ENCODE results near the gene PLEK.

Gene PLEK

DNA sequence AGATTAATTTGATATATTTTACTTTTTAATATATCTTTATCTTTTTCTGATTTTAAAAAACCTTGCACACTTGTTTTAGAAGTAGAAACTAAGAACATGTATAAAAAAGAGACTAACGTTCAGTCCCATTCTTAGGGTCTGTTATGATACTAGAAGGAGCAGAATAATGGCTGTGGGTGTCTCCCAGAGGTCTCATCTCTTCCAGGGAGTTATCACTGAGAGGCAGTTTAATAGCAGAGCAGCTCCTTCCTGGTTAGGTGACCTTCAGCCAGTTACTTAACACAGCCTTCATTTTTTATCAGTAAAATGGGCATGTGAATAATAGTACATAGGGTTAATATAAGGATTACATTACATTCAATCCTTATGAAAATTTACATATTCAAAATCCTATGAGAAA lies 61.4 kb downstream of the PLEK start:
- no peak for TF ChIP-seq RARB (CRISPR knock-in tag; IDR thresholded peaks at IDR 0.05)
- TF ChIP-seq, protein P1, sequence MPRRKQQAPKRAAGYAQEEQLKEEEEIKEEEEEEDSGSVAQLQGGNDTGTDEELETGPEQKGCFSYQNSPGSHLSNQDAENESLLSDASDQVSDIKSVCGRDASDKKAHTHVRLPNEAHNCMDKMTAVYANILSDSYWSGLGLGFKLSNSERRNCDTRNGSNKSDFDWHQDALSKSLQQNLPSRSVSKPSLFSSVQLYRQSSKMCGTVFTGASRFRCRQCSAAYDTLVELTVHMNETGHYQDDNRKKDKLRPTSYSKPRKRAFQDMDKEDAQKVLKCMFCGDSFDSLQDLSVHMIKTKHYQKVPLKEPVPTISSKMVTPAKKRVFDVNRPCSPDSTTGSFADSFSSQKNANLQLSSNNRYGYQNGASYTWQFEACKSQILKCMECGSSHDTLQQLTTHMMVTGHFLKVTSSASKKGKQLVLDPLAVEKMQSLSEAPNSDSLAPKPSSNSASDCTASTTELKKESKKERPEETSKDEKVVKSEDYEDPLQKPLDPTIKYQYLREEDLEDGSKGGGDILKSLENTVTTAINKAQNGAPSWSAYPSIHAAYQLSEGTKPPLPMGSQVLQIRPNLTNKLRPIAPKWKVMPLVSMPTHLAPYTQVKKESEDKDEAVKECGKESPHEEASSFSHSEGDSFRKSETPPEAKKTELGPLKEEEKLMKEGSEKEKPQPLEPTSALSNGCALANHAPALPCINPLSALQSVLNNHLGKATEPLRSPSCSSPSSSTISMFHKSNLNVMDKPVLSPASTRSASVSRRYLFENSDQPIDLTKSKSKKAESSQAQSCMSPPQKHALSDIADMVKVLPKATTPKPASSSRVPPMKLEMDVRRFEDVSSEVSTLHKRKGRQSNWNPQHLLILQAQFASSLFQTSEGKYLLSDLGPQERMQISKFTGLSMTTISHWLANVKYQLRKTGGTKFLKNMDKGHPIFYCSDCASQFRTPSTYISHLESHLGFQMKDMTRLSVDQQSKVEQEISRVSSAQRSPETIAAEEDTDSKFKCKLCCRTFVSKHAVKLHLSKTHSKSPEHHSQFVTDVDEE (CRISPR knock-in tag; IDR thresholded peaks at IDR 0.05): no peak
- no peak for TF ChIP-seq ESRRG (CRISPR knock-in tag; IDR thresholded peaks at IDR 0.05)
- TF ChIP-seq PPARA (CRISPR knock-in tag; IDR thresholded peaks at IDR 0.05; ENCODE audit: borderline replicate concordance): no peak
- TF ChIP-seq SNAI2 (CRISPR knock-in tag; IDR thresholded peaks at IDR 0.05): no peak
- ATAC-seq: no peak

DNA sequence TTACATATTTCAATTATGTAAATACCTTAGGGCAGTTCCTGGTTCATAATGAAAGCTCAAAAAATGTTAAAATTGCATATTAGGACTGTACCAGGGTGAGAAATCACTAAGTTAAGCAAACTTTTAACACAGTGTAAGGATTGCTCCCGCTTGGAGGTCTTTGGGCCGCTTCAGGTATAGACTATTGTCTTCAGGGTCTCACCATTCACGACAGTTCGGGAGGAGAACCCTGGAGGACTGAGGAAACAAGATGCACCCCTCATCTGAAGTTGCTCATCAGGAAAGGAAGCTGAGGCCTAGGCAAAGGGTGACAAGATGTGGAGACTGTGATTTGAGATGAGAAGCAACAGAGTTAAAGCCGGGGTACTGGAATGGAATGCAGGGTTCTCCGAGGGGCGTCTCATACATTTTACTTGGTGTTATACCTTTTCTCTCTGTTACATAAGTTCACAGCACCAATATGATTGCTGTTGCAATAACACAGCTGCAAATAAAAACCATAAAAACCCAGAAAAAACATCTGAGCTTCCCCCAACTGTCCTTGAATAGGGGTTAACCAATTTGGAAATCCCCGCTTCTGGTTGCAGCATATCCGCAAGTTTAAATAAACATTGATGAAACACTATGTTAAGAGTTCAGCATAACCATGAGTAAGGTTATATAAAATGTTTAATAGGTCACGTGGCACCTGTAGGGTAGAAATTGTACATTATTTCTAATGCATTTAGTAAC lies 61.9 kb downstream of the PLEK start:
- ATAC-seq: no peak

DNA sequence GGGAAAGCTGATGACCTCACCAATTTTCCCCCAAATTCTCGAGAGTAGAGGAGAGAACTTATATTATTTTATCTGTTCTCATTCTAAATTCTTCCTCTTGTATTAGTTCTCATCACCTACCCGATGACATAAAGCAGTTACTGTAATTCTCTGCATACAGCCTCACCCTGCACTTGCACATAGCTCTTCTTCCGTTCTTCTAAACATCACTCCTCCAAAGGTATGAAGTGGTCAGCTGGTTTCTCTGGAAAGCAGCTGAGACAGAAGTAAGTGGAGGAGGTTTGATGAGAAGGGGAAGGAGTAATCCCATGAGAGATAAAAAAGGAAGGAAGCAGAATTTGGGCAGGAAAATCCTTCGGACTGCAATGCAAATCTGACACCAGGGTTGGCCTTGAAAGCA lies 63.0 kb downstream of the PLEK start:
- ATAC-seq: no peak

More for the DNA sequence above, 61.9 kb downstream of the PLEK start:
- TF ChIP-seq TOX (CRISPR knock-in tag; IDR thresholded peaks at IDR 0.05; ENCODE audit: borderline replicate concordance) (no peak), BACH2 (CRISPR knock-in tag; IDR thresholded peaks at IDR 0.05; ENCODE audit: borderline replicate concordance) (no peak), SNAI2 (CRISPR knock-in tag; IDR thresholded peaks at IDR 0.05) (no peak), GLIS3 (CRISPR knock-in tag; IDR thresholded peaks at IDR 0.05) (no peak), OSR1 (CRISPR knock-in tag; IDR thresholded peaks at IDR 0.05) (no peak), ESRRG (CRISPR knock-in tag; IDR thresholded peaks at IDR 0.05) (no peak), ISL1 (CRISPR knock-in tag; IDR thresholded peaks at IDR 0.05) (no peak), TCF4 (CRISPR knock-in tag; IDR thresholded peaks at IDR 0.05; ENCODE audit: borderline replicate concordance) (no peak), RARB (CRISPR knock-in tag; IDR thresholded peaks at IDR 0.05) (no peak), ZNF8 (CRISPR knock-in tag; IDR thresholded peaks at IDR 0.05) (no peak), ARNTL (CRISPR knock-in tag; IDR thresholded peaks at IDR 0.05; ENCODE audit: borderline replicate concordance, low read depth) (no peak), ZNF565 (CRISPR knock-in tag; conservative IDR thresholded peaks at IDR 0.05; ENCODE audit: low read depth) (no peak), PPARA (CRISPR knock-in tag; IDR thresholded peaks at IDR 0.05; ENCODE audit: borderline replicate concordance) (no peak), ZC3H10 (CRISPR knock-in tag; IDR thresholded peaks at IDR 0.05) (no peak), ZFP3 (CRISPR knock-in tag; IDR thresholded peaks at IDR 0.05) (no peak), ZNF70 (CRISPR knock-in tag; IDR thresholded peaks at IDR 0.05) (no peak)
- TF ChIP-seq, protein P2, sequence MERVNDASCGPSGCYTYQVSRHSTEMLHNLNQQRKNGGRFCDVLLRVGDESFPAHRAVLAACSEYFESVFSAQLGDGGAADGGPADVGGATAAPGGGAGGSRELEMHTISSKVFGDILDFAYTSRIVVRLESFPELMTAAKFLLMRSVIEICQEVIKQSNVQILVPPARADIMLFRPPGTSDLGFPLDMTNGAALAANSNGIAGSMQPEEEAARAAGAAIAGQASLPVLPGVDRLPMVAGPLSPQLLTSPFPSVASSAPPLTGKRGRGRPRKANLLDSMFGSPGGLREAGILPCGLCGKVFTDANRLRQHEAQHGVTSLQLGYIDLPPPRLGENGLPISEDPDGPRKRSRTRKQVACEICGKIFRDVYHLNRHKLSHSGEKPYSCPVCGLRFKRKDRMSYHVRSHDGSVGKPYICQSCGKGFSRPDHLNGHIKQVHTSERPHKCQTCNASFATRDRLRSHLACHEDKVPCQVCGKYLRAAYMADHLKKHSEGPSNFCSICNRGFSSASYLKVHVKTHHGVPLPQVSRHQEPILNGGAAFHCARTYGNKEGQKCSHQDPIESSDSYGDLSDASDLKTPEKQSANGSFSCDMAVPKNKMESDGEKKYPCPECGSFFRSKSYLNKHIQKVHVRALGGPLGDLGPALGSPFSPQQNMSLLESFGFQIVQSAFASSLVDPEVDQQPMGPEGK (CRISPR knock-in tag; IDR thresholded peaks at IDR 0.05; ENCODE audit: borderline replicate concordance): no peak
- TF ChIP-seq, protein P3, sequence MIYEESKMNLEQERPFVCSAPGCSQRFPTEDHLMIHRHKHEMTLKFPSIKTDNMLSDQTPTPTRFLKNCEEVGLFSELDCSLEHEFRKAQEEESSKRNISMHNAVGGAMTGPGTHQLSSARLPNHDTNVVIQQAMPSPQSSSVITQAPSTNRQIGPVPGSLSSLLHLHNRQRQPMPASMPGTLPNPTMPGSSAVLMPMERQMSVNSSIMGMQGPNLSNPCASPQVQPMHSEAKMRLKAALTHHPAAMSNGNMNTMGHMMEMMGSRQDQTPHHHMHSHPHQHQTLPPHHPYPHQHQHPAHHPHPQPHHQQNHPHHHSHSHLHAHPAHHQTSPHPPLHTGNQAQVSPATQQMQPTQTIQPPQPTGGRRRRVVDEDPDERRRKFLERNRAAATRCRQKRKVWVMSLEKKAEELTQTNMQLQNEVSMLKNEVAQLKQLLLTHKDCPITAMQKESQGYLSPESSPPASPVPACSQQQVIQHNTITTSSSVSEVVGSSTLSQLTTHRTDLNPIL (CRISPR knock-in tag; IDR thresholded peaks at IDR 0.05; ENCODE audit: low read depth): no peak
- TF ChIP-seq, protein P4, sequence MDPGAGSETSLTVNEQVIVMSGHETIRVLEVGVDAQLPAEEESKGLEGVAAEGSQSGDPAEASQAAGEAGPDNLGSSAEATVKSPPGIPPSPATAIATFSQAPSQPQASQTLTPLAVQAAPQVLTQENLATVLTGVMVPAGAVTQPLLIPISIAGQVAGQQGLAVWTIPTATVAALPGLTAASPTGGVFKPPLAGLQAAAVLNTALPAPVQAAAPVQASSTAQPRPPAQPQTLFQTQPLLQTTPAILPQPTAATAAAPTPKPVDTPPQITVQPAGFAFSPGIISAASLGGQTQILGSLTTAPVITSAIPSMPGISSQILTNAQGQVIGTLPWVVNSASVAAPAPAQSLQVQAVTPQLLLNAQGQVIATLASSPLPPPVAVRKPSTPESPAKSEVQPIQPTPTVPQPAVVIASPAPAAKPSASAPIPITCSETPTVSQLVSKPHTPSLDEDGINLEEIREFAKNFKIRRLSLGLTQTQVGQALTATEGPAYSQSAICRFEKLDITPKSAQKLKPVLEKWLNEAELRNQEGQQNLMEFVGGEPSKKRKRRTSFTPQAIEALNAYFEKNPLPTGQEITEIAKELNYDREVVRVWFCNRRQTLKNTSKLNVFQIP (CRISPR knock-in tag; IDR thresholded peaks at IDR 0.05; ENCODE audit: borderline replicate concordance, low read depth): no peak

DNA sequence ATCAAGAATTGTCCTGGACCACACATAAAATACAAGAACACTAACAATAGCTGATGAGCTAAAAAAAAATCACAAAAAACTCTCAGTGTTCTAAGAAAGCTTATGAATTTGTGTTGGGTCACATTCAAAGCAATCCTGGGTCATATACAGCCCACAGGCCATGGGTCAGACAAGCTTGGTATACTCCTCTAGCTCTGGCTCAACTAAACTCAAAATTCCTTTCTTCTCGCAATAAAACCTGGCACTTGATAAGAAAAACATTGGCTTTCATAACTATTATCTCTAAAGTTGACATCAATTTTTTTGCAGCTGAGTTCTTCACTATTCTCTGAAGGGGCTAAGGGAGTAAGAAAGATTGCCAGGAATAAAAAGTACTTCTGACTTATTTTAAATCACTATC lies 63.7 kb downstream of the PLEK start:
- ATAC-seq: no peak
- TF ChIP-seq TCF4 (CRISPR knock-in tag; IDR thresholded peaks at IDR 0.05; ENCODE audit: borderline replicate concordance) (no peak), ZNF565 (CRISPR knock-in tag; conservative IDR thresholded peaks at IDR 0.05; ENCODE audit: low read depth) (no peak), ZC3H10 (CRISPR knock-in tag; IDR thresholded peaks at IDR 0.05) (no peak), ZFP30 (CRISPR knock-in tag; IDR thresholded peaks at IDR 0.05) (no peak), BACH2 (CRISPR knock-in tag; IDR thresholded peaks at IDR 0.05; ENCODE audit: borderline replicate concordance) (no peak), OSR1 (CRISPR knock-in tag; IDR thresholded peaks at IDR 0.05) (no peak), ZFP3 (CRISPR knock-in tag; IDR thresholded peaks at IDR 0.05) (no peak), CSDC2 (CRISPR knock-in tag; IDR thresholded peaks at IDR 0.05) (no peak)
- TF ChIP-seq, protein P3 (CRISPR knock-in tag; IDR thresholded peaks at IDR 0.05; ENCODE audit: low read depth): no peak
- TF ChIP-seq, protein P1 (CRISPR knock-in tag; IDR thresholded peaks at IDR 0.05): no peak

More for the DNA sequence above, 63.0 kb downstream of the PLEK start:
- TF ChIP-seq ISL1 (CRISPR knock-in tag; IDR thresholded peaks at IDR 0.05): no peak

Data from SK-N-SH treated with all-trans-retinoic acid at 6 μM for 48 hours (cell line).